ENCODE data around the gene ASTN2.

DNA sequence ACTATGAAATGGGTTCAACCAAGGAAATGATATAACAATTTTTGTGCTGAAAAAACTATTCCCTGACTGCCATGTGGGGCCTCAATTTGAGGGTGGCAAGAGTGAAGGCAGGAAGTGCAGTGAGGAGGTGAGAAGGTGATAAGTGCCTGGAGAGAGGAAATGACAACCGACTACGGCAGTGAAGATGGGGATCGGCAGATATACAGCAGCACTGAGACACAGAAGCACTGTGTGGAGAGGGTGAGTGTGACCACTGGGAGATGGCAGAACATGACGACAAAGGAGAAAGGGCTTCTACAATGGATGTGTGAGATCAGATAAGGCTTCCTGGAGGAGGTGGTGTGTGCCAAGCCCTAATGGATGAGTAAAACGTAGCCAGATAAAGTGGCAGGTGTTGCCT lies 456.0 kb downstream of the ASTN2 start:
- no peak for TF ChIP-seq POLR2A (IDR thresholded peaks at IDR 0.05)
- TF ChIP-seq, protein P1, sequence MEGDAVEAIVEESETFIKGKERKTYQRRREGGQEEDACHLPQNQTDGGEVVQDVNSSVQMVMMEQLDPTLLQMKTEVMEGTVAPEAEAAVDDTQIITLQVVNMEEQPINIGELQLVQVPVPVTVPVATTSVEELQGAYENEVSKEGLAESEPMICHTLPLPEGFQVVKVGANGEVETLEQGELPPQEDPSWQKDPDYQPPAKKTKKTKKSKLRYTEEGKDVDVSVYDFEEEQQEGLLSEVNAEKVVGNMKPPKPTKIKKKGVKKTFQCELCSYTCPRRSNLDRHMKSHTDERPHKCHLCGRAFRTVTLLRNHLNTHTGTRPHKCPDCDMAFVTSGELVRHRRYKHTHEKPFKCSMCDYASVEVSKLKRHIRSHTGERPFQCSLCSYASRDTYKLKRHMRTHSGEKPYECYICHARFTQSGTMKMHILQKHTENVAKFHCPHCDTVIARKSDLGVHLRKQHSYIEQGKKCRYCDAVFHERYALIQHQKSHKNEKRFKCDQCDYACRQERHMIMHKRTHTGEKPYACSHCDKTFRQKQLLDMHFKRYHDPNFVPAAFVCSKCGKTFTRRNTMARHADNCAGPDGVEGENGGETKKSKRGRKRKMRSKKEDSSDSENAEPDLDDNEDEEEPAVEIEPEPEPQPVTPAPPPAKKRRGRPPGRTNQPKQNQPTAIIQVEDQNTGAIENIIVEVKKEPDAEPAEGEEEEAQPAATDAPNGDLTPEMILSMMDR (IDR thresholded peaks at IDR 0.05), result no peak
- TF ChIP-seq POLR2AphosphoS5 (IDR thresholded peaks at IDR 0.05), result no peak
